Ishikawa (cell line): ENCODE data around the gene CEBPG.

Experiments used
- CEBPB ChIP-seq: IDR thresholded peaks from 2 replicates; pipeline ENCODE4 v1.6.1; 2012
- CREB1 ChIP-seq: IDR thresholded peaks from 2 replicates; pipeline ENCODE4 v1.6.1; 2012; ENCODE audit warnings: low read depth
- EGR1 ChIP-seq: IDR thresholded peaks from 2 replicates; pipeline ENCODE4 v1.6.1; 2012
- EP300 ChIP-seq: IDR thresholded peaks from 2 replicates; pipeline ENCODE4 v1.6.1; 2012; ENCODE audit warnings: borderline replicate concordance
- FOXM1 ChIP-seq: IDR thresholded peaks from 2 replicates; pipeline ENCODE4 v1.6.1; 2012; ENCODE audit warnings: low read depth, borderline replicate concordance
- MAX ChIP-seq: IDR thresholded peaks from 2 replicates; pipeline ENCODE4 v1.6.1; 2012
- NFIC ChIP-seq: IDR thresholded peaks from 2 replicates; pipeline ENCODE4 v1.6.1; 2012
- RAD21 ChIP-seq: IDR thresholded peaks from 2 replicates; pipeline ENCODE4 v1.6.1; 2012; ENCODE audit warnings: low read depth
- REST ChIP-seq: IDR thresholded peaks from 2 replicates; pipeline ENCODE4 v1.6.1; 2012; ENCODE audit warnings: low read depth, mild to moderate bottlenecking
- TAF1 ChIP-seq: IDR thresholded peaks from 2 replicates; pipeline ENCODE4 v1.6.1; 2012; ENCODE audit warnings: low read depth, mild to moderate bottlenecking
- TCF12 ChIP-seq: IDR thresholded peaks from 2 replicates; pipeline ENCODE4 v1.6.1; 2012; ENCODE audit warnings: low read depth
- TEAD4 ChIP-seq: IDR thresholded peaks from 2 replicates; pipeline ENCODE4 v1.6.1; 2012
- USF1 ChIP-seq: IDR thresholded peaks from 2 replicates; pipeline ENCODE4 v1.6.1; 2012
- YY1 ChIP-seq: IDR thresholded peaks from 2 replicates; pipeline ENCODE4 v1.6.1; 2012; ENCODE audit warnings: low read depth
- ZBTB7A ChIP-seq: IDR thresholded peaks from 2 replicates; pipeline ENCODE4 v1.6.1; 2012; ENCODE audit warnings: low read depth

The CEBPG gene

GRCh38 chr19:33375156-33375836 lies 1.8 kb downstream of the CEBPG start:
- TF ChIP-seq EP300: no peak
- TF ChIP-seq NFIC: no peak
- no peak for TF ChIP-seq FOXM1
- TF ChIP-seq YY1: no peak
- no peak for TF ChIP-seq RAD21

- TF ChIP-seq TCF12: no peak
- no peak for TF ChIP-seq MAX
- TF ChIP-seq NFIC: no peak
- TF ChIP-seq REST: no peak
- TF ChIP-seq USF1: no peak
- no peak for TF ChIP-seq EP300
- TF ChIP-seq ZBTB7A: no peak
- no peak for TF ChIP-seq CREB1
- no peak for TF ChIP-seq EGR1
- no peak for TF ChIP-seq TEAD4
- TF ChIP-seq YY1: no peak
- no peak for TF ChIP-seq CEBPB
- TF ChIP-seq FOXM1: no peak
- TF ChIP-seq TAF1: no peak
These were observed 2.3 kb downstream of the CEBPG start for GRCh38 chr19:33375837-33376159.

- TF ChIP-seq CREB1 (no peak), RAD21 (no peak), USF1 (no peak), TAF1 (no peak), MAX (no peak), TEAD4 (no peak)
These were observed 2.9 kb downstream of the CEBPG start for GRCh38 chr19:33376423-33376822.

GRCh38 chr19:33376941-33377557 lies 3.5 kb downstream of the CEBPG start:
- no peak for TF ChIP-seq RAD21

- TF ChIP-seq FOXM1 (no peak), ZBTB7A (no peak), MAX (no peak), EP300 (no peak), TAF1 (no peak), YY1 (no peak)
These were observed 4.3 kb downstream of the CEBPG start for GRCh38 chr19:33377586-33378475.

- no peak for TF ChIP-seq USF1
- no peak for TF ChIP-seq REST
These were observed 5.8 kb downstream of the CEBPG start for GRCh38 chr19:33379151-33379829.
